ENCODE data around the gene TNS1. TPM values are rescaled to one million over a fixed set of nuclear protein-coding genes. Genes with fewer than 3 reads are reported as not detected.

The TNS1 gene
- total RNA-seq, 1 experiment from 2014 or later = 3.4 TPM

- H3K9me3 Mint-ChIP-seq = no peaks in the 10 kb centered on the region
- no peaks in the 10 kb centered on the region for H3K23me2 ChIP-seq (ENCODE audit: insufficient read length, low read depth, low read length, poor library complexity, severe bottlenecking)
- H3K27ac ChIP-seq (ENCODE audit: insufficient read length, low read depth, low read length) = no peak overlapping the region
- H4K8ac ChIP-seq (replicated peaks; ENCODE audit: insufficient read length, low read depth, low read length) = no peak overlapping the region
- H3K27ac Mint-ChIP-seq = no peak overlapping the region; a peak in 2 of 7 replicates
- H4K20me1 ChIP-seq (ENCODE audit: control insufficient read depth, insufficient read depth, insufficient read length) = no peaks in the 10 kb centered on the region
- no peak for DNase-seq
- H3K79me1 ChIP-seq (ENCODE audit: insufficient read depth, low read depth, low read length, poor library complexity, severe bottlenecking) = no peaks in the 10 kb centered on the region
- H3T11ph ChIP-seq (ENCODE audit: low read length) = no peak overlapping the region
- H2BK15ac ChIP-seq (ENCODE audit: low read depth, low read length) = no peak overlapping the region
- H3K23ac ChIP-seq (ENCODE audit: insufficient read length, low read depth, low read length) = no peak overlapping the region
- H3K18ac ChIP-seq (ENCODE audit: insufficient read length, low read depth, low read length) = no peak overlapping the region
- no peak for TF ChIP-seq CTCF (conservative IDR thresholded peaks at IDR 0.05)
- no peak overlapping the region for H2BK120ac ChIP-seq (ENCODE audit: low read depth, low read length, poor library complexity, severe bottlenecking)
- H3K79me2 ChIP-seq (ENCODE audit: insufficient read depth, low read length) = no peaks in the 10 kb centered on the region
- H3K56ac ChIP-seq (ENCODE audit: insufficient read length, low read depth, low read length) = no peak overlapping the region
- no peak overlapping the region for H2AFZ ChIP-seq (ENCODE audit: low read length)
- no peak overlapping the region for H4K91ac ChIP-seq (ENCODE audit: insufficient read length, low read depth, low read length)
- H2BK12ac ChIP-seq (ENCODE audit: insufficient read length, low read depth, low read length) = no peak overlapping the region
- H3K4me1 Mint-ChIP-seq = peaks cover 16 to 22% of the 10 kb centered on the region in 2 experiments
- H3K9ac ChIP-seq (ENCODE audit: extremely low read depth, insufficient read length, low read length) = no peak overlapping the region
- H3K14ac ChIP-seq (ENCODE audit: insufficient read depth, low read length) = no peak overlapping the region; the same call in 1 of the 2 replicates
- H3K9me3 ChIP-seq (ENCODE audit: control insufficient read depth, low read depth, low read length) = no peaks in the 10 kb centered on the region
- no peak overlapping the region for H2BK20ac ChIP-seq (ENCODE audit: low read depth, low read length, poor library complexity, severe bottlenecking)
- no peaks in the 10 kb centered on the region for H3K36me3 Mint-ChIP-seq (ENCODE audit: insufficient read depth in 1 of 3, low read depth in 3 of 3)
- peaks cover 2% of the 10 kb centered on the region for H3K27me3 Mint-ChIP-seq (ENCODE audit: low read depth)
- H3K4ac ChIP-seq (ENCODE audit: low read depth, low read length) = no peak overlapping the region
- H3K4me1 ChIP-seq (ENCODE audit: insufficient read depth, low read length) = no peaks in the 10 kb centered on the region; the same call in 1 of the 2 replicates
- no peak overlapping the region for H3K4me2 ChIP-seq (ENCODE audit: insufficient read depth, insufficient read length, low read length)
- no peak overlapping the region for H2AK5ac ChIP-seq (ENCODE audit: insufficient read length, low read length)
- no peak overlapping the region for H2BK5ac ChIP-seq (ENCODE audit: insufficient read length, low read length)
- H3K27me3 ChIP-seq (ENCODE audit: insufficient read depth, low read length) = no peaks in the 10 kb centered on the region
- H3K4me3 Mint-ChIP-seq = no peak overlapping the region
- no peak overlapping the region for H4K5ac ChIP-seq (ENCODE audit: insufficient read length, low read depth, low read length)
- no CpG with 5 or more reads among the region's 5 CpGs for WGBS (ENCODE audit: extremely low coverage, insufficient read length, low lambda C conversion rate)
Observed at GRCh38 chr2:217868265-217868892, 134.4 kb downstream of the TNS1 start.
